GM12891 (cell line): Measurements from ENCODE around the gene SLC46A1.

Experiments
- PAX5 ChIP-seq: IDR thresholded peaks from 2 replicates; pipeline ENCODE4 v1.6.1; 2011; ENCODE audit warnings: low read length, moderate library complexity, mild to moderate bottlenecking; ENCODE audit not compliant: insufficient read depth, severe bottlenecking
- POLR2A ChIP-seq: IDR thresholded peaks from 2 replicates; pipeline ENCODE4 v1.6.1; 2011; ENCODE audit warnings: low read depth, low read length, control low read depth
- POLR2AphosphoS5 ChIP-seq: IDR thresholded peaks from 2 replicates; pipeline ENCODE4 v1.6.1; 2011; ENCODE audit warnings: low read depth, low read length, control low read depth
- POU2F2 ChIP-seq: IDR thresholded peaks from 2 replicates; pipeline ENCODE4 v1.6.1; 2011; ENCODE audit warnings: low read depth, mild to moderate bottlenecking, control low read depth, low read length, moderate library complexity
- SPI1 ChIP-seq: IDR thresholded peaks from 2 replicates; pipeline ENCODE4 v1.6.1; 2011; ENCODE audit warnings: low read depth, low read length, control low read depth
- TAF1 ChIP-seq: IDR thresholded peaks from 2 replicates; pipeline ENCODE4 v1.6.1; 2011; ENCODE audit warnings: low read depth, low read length, control low read depth

DNA sequence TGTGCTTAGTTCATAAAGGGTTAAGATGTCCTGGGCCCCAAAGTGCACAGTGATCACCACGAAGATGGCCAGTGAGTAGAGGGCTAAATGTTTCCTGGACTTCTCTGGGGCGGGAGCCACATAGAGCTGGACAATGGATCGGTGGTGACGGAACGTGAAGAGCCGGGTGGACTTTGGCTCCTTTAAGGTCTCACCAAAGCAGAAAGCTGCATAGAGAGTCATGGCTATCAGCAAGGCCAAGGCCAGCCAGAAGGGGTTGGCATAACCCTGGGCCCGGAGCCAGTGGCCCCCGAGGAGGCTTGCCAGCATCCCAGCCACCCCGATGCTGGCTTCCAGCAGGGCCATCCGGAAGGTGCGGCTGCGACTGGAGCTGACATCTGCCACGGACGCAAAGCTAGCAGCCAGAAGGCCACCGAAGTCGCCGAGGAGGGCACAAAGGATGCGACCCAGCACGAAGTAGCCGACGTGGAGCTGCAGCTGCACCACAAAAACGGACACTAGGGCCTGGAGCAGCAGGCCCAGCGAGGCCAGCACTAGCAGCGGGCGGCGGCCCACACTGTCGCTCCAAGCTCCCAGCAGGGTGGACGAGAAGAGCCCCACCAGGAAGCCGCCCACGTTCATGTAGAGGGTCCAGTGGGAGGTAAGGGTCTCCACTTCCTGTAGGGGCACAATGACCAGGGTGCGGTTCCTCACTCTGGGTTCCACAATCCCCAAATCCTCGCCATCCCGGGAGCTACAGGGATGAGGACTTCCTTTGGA, 1.0 kb downstream of the SLC46A1 start:
- TF ChIP-seq POLR2AphosphoS5: no peak
- TF ChIP-seq TAF1: no peak
- TF ChIP-seq POLR2A: no peak
- TF ChIP-seq SPI1: no peak
- no peak for TF ChIP-seq PAX5
- no peak for TF ChIP-seq POU2F2
